ENCODE measurements around the gene PPP2R2D.

GRCh38 chr10:131882151-131882550 lies 18.7 kb upstream of the PPP2R2D start:
- TF ChIP-seq POLR2A (IDR thresholded peaks at IDR 0.05; ENCODE audit: low read length): no peak
- no peak for TF ChIP-seq GATA1 (IDR thresholded peaks at IDR 0.05; ENCODE audit: low read depth, low read length)
